Posterior vena cava (tissue), 2 donors: Measurements from ENCODE around the gene APOA4. TPM values are rescaled to one million over a fixed set of nuclear protein-coding genes. Genes with fewer than 3 reads are reported as not detected.
"Not testable (repeated sequence)": the region's sequence is repeated elsewhere in the genome, so short reads cannot be mapped to it uniquely, and the experiment has no call there.

ENCODE experiments used
- DNase-seq: peaks from one replicate; pipeline ENCODE4 v3.0.0-alpha.2; 2020; ENCODE audit warnings: low spot score
- intact Hi-C, 2 donors: fragments of 100-400 bp; cut with DNase I; formaldehyde crosslinking; loops; one replicate each; pipeline versions ENCODE4 v1.14.1 to v1.14.2; 2022 to 2023
- total RNA-seq, 2 donors: library from RNA; stranded (reverse); fragmentation: NEBNext Ultra II Directional; extraction: Animal tissue kit (Norgen Biotek cat#: 25700); gene quantifications; one replicate each; pipeline ENCODE4 v1.2.1, GENCODE V29; 2021
- donor health status: DM: yes; HTN: yes; CAD: no.
- donor health status: DM: yes; HTN: yes; CAD: no.

APOA4 gene
- total RNA-seq, 2 donors from 2014 or later, result 2.0 TPM; not detected in 1

DNA sequence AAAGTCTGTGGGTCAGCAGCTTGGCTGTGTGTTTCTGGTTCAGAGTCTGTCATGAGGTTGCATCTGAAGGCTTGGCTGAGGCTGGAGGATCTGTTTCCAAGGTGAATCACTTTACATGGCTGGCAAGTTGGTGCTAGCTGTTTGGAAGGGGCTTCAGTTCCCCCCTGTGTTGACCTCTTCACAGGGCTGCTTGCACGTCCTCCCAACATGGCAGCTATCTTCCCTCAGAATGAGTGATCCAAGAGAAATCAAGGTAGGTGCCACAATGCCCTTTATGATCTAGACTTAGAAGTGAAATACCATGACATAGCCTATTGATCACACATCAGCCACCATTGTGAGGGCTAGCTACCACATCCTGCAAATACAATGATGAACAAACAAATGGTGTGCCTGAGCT, 9.9 kb downstream of the APOA4 start:
- intact Hi-C loops, result no loop called here
- no peak for DNase-seq

GRCh38 chr11:116812109-116812508, 11.0 kb downstream of the APOA4 start:
- DNase-seq, result no peak
- intact Hi-C loops, result no loop called here

- intact Hi-C loops, result no loop called here
- DNase-seq, result no peak
Measured at GRCh38 chr11:116811194-116811593, 11.9 kb downstream of the APOA4 start.

- intact Hi-C loops, result no loop called here
- DNase-seq, result no peak
Measured at GRCh38 chr11:116808262-116809175, 14.6 kb downstream of the APOA4 start.

DNA sequence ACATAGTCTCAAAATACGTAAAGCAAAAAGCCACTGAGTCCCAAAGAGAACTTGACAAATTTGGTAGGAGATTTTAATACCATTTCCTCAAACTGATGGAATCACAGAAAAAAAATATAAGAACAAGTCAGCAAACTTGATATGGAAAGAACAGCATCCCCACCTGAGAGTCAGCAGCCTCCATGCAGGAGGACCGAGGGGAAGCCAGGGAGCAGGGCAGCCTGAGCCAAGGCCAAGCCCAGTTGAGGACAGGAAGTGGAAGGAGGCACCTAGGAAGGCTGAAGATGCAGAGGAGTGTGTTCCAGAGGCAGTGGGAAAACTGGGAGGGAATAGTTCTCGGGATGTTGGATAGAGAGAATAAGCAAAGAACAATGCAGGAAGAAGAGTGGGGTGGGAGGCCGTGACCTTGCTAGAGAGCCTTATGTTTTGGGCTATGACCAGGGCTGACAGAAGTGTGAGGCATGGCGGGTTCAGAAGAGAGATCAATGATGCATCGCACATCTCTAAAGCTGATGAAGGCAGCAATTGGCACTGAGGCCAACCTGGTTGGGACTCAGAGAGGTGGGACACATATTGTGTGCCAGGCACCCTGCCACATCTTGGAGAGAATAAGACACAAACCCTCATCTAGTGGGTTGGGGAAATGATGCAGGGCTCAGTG, 15.4 kb downstream of the APOA4 start:
- intact Hi-C loops, result no loop called here
- DNase-seq, result no peak

GRCh38 chr11:116804001-116804400, 19.1 kb downstream of the APOA4 start:
- DNase-seq, result no peak
- intact Hi-C loops, result no loop called here

DNA sequence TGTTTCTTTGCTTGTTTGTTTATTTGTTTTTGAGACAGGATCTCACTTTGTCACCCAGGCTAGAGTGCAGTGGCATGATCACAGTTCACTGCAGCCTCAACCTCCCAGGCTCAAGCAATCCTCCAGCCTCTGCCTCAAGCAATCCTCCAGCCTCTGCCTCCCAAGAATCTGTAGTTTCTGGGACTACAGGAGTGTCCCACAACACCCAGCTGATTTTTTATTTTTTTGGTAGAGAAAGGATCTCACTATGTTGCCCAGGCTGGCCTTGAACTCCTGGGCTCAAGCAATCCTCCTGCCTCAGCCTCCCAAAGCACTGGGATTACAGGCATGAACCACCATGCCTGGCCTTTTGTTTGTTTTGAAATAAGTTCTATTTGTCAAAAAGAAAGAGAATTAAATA, 21.4 kb downstream of the APOA4 start:
- intact Hi-C loops, DNase-seq: not testable (repeated sequence)

GRCh38 chr11:116800610-116801009, 22.5 kb downstream of the APOA4 start:
- intact Hi-C loops, result no loop called here
- no peak for DNase-seq

GRCh38 chr11:116798368-116798767, 24.7 kb downstream of the APOA4 start:
- intact Hi-C loops, result loop anchor here (10.0 kb wide), 3 partner anchors 306 to 426 kb away; no protein-coding TSS in a partner anchor
- DNase-seq, result no peak

GRCh38 chr11:116797816-116798215, 25.3 kb downstream of the APOA4 start:
- no peak for DNase-seq
- intact Hi-C loops, result loop anchor here (10.0 kb wide), 3 partner anchors 307 to 427 kb away; no protein-coding TSS in a partner anchor

DNA sequence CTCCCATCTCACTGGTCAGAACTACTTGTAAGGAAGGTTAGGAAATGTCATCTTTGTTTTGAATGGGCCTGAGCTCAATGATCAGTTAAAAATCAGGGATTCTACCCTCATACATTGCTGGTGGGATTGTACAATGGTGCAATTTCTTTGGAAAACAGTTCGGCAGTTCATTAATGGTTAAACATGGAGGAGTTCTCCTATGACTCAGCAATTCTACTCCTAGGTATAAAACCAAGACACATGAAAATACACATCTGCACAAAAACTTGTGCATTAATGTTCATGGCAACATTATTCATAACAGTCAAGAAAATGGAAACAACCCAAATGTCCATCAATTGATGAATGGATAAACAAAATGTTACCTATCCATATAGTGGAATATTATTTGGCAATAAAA, 26.6 kb downstream of the APOA4 start:
- DNase-seq, result no peak

DNA sequence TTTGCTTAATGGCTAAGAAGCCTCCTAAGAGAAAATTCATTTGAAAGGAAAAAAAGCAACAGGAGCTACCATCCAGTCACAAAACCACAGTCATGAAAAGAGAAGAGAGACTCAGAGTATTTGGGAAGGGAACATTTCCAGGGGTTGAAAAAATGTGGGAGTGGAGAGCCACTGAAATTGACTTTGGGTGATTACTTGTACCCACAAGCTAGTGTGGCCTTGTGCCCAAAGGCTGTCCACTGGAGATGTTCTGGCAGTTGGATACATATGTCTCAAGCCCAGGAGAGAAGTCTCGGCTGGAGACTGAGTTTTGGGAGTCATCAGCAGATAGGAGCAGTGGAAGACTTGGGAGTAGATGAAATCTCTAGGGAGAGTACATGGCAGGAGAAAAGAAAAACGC, 28.3 kb downstream of the APOA4 start:
- DNase-seq, result no peak
- intact Hi-C loops, result loop anchor here (5.0 to 10.0 kb wide), 4 partner anchors 37 to 430 kb away; no protein-coding TSS in a partner anchor

More for the DNA sequence above, 26.6 kb downstream of the APOA4 start:
- intact Hi-C loops, result loop anchor here (10.0 kb wide), 3 partner anchors 308 to 428 kb away; no protein-coding TSS in a partner anchor

GRCh38 chr11:116793772-116794097, 29.4 kb downstream of the APOA4 start:
- no peak for DNase-seq
- intact Hi-C loops, result loop anchor here (5.0 to 10.0 kb wide), 4 partner anchors 39 to 431 kb away; no protein-coding TSS in a partner anchor

- intact Hi-C loops, result loop anchor here (5.0 to 10.0 kb wide), 4 partner anchors 39 to 432 kb away; no protein-coding TSS in a partner anchor
- DNase-seq, result no peak
Measured at GRCh38 chr11:116792869-116793771, 30.0 kb downstream of the APOA4 start.

GRCh38 chr11:116792144-116792868, 30.8 kb downstream of the APOA4 start:
- no peak for DNase-seq
- intact Hi-C loops, result loop anchor here (5.0 to 10.0 kb wide), 4 partner anchors 40 to 432 kb away; no protein-coding TSS in a partner anchor

- DNase-seq, result no peak
- intact Hi-C loops, result loop anchor here (5.0 to 10.0 kb wide), 4 partner anchors 41 to 433 kb away; no protein-coding TSS in a partner anchor
Measured at GRCh38 chr11:116791813-116792143, 31.3 kb downstream of the APOA4 start, which contains the start of gene APOA5. Gene APOA5, minus strand, starts transcription at chr11:116791879. Its CDS starts 19 bp downstream, at chr11:116791860.

- intact Hi-C loops, result loop anchor here (5.0 to 10.0 kb wide), 4 partner anchors 41 to 434 kb away; no protein-coding TSS in a partner anchor
- DNase-seq, result peak; percentile 94
Measured at GRCh38 chr11:116791002-116791812, 31.9 kb downstream of the APOA4 start.
